Measurements from ENCODE around the gene FNDC10. TPM values are rescaled to one million over a fixed set of nuclear protein-coding genes. Genes with fewer than 3 reads are reported as not detected.
A peak's percentile ranks its signal among the peaks of the same experiment; 100 is the strongest.

The FNDC10 gene
- total and polyA plus RNA-seq, 10 of the 15 experiments (the other 5 are each of a cell fraction or from before 2014, with no cell fraction given): 0.05 to 1.3 (median 0.25) TPM; not detected in 4

DNA sequence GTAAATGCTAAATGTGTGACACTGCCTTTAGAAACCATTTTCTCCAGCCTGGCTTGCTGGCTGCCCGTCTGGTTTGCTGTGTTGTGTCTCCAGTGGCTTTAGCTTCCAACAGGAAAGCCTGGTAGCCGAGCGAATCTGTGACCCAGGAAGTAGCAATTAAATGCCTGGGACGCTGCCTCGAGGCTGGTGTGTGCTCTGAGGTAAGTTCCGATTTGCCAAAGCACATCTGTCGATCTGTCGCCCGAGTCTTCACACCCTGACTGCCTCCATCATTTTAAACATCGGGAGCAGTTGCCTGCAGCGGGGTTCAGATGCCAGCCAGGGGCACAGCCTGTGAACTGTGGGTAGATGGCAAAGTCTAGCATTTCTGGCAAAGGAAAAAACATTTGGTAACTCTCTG, 17.6 kb upstream of the FNDC10 start (continued):
- no peak for TF ChIP-seq ZBTB33 (IDR thresholded peaks at IDR 0.05)
- TF ChIP-seq SREBF2 (IDR thresholded peaks at IDR 0.05; ENCODE audit: low read length): no peak
- TF ChIP-seq YY1 (IDR thresholded peaks at IDR 0.05; ENCODE audit: low read depth, low read length): no peak
- no peak for TF ChIP-seq STAT3 (IDR thresholded peaks at IDR 0.05; ENCODE audit: low read depth, low read length)

DNA sequence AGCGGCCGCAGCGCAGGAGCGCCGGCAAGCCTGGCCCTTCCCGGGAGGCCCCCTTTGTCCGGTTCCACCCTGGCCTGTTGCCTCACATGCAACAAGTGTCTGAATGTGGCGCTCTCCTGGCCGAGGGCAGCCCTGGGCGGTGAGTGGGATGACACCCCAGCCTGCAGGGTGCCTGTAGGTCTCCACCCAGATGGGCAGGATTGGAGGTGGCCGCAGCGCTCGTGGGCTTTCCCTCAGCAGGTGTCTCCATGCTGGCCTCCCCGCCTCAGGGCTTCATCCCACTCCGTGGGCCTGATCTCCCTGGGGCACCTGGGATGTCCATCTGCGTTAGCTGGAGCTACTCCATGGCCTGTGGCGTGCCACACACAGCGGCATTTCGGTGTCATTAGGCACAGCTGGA, 16.9 kb upstream of the FNDC10 start:
- peaks cover 3% of the 10 kb centered on the region for H3K79me2 ChIP-seq (ENCODE audit: control insufficient read depth, insufficient read depth, low read length)
- peak overlapping the region; percentile 93 for H3K4me2 ChIP-seq (ENCODE audit: control insufficient read depth, insufficient read depth)
- 0 out of 2 replicates have a peak, but pooled peaks cover 3% of the 10 kb centered on the region for H4K20me1 ChIP-seq (ENCODE audit: control insufficient read depth, insufficient read depth)
- no peak overlapping the region for H3K9ac ChIP-seq (ENCODE audit: control insufficient read depth, insufficient read depth, low read length)
- peak overlapping the region; percentile 85 for H3K4me3 ChIP-seq
- ChIA-PET POLR2A (interaction anchor here (1.0 to 1.3 kb wide), 2 partner anchors 13 to 211 kb away, joined by 3 to 4 read pairs; no protein-coding TSS in a partner anchor), RAD21 (ENCODE audit: unreplicated experiment) (no interaction called here), SMC1A (ENCODE audit: uncharacterized antibody, unreplicated experiment) (no interaction called here), CTCF (no interaction called here)
- in situ Hi-C loops (cut with MboI): no loop called here
- peaks cover 15% of the 10 kb centered on the region for H3K4me1 ChIP-seq (ENCODE audit: control insufficient read depth, insufficient read depth, low read length)
- H2AFZ ChIP-seq (ENCODE audit: control insufficient read depth, low read depth, low read length): no peak overlapping the region
- ATAC-seq: no peak
- 87% methylated on average over 19 of the region's 19 CpGs for WGBS (ENCODE audit: insufficient coverage, insufficient replicate concordance, low lambda C conversion rate, missing lambda C conversion rate)
- no peak overlapping the region for H3K27ac ChIP-seq (ENCODE audit: control insufficient read depth, insufficient read depth)
- no peaks in the 10 kb centered on the region; a peak in 1 of 4 replicates for H3K27me3 ChIP-seq (replicated peaks in 1 of 2; ENCODE audit: control insufficient read depth in 2 of 2, insufficient read depth in 2 of 2, low read length in 1 of 2)
- intact Hi-C loops (cut with micrococcal nuclease; ENCODE audit: unreplicated experiment): loop anchor here (5.0 kb wide), 1 partner anchor 45 kb away; the partner anchor contains the start of gene SSU72
- DNase-seq (ENCODE audit: low read depth, low spot score): no peak
- no peak for FAIRE-seq
- TF ChIP-seq ZZZ3 (IDR thresholded peaks at IDR 0.05; ENCODE audit: control insufficient read depth, insufficient read length, low read depth) (no peak), FOXK2 (IDR thresholded peaks at IDR 0.05) (no peak), EED (IDR thresholded peaks at IDR 0.05; ENCODE audit: low read depth) (no peak), KDM1A (IDR thresholded peaks at IDR 0.05; ENCODE audit: borderline replicate concordance) (no peak), KAT2A (conservative IDR thresholded peaks at IDR 0.05; ENCODE audit: control insufficient read depth, low read depth, low read length) (no peak), ZNF24 (IDR thresholded peaks at IDR 0.05) (no peak), DPF2 (IDR thresholded peaks at IDR 0.05) (no peak), ZNF622 (IDR thresholded peaks at IDR 0.05) (no peak), NFYB (IDR thresholded peaks at IDR 0.05; ENCODE audit: insufficient read depth, low read depth, low read length) (no peak), RB1 (IDR thresholded peaks at IDR 0.05; ENCODE audit: borderline replicate concordance) (no peak), SPI1 (IDR thresholded peaks at IDR 0.05; ENCODE audit: borderline replicate concordance, insufficient read depth, low read depth, low read length) (no peak), MYB (IDR thresholded peaks at IDR 0.05; ENCODE audit: borderline replicate concordance, low read depth, low read length) (no peak), STAT1 (conservative IDR thresholded peaks at IDR 0.05) (no peak), NR2C1 (IDR thresholded peaks at IDR 0.05) (no peak), SMARCA5 (IDR thresholded peaks at IDR 0.05) (no peak)
- TF ChIP-seq, protein P1, sequence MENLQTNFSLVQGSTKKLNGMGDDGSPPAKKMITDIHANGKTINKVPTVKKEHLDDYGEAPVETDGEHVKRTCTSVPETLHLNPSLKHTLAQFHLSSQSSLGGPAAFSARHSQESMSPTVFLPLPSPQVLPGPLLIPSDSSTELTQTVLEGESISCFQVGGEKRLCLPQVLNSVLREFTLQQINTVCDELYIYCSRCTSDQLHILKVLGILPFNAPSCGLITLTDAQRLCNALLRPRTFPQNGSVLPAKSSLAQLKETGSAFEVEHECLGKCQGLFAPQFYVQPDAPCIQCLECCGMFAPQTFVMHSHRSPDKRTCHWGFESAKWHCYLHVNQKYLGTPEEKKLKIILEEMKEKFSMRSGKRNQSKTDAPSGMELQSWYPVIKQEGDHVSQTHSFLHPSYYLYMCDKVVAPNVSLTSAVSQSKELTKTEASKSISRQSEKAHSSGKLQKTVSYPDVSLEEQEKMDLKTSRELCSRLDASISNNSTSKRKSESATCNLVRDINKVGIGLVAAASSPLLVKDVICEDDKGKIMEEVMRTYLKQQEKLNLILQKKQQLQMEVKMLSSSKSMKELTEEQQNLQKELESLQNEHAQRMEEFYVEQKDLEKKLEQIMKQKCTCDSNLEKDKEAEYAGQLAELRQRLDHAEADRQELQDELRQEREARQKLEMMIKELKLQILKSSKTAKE (IDR thresholded peaks at IDR 0.05; ENCODE audit: low read depth, poor library complexity, severe bottlenecking): no peak
- H3K9me3 ChIP-seq (replicated peaks; ENCODE audit: control insufficient read depth, insufficient read depth, low read length): no peaks in the 10 kb centered on the region
- peaks cover 0 to 2% of the 10 kb centered on the region in 2 experiments; a peak in 1 of 4 replicates for H3K36me3 ChIP-seq (ENCODE audit: control insufficient read depth in 2 of 2, insufficient read depth in 2 of 2, low read length in 1 of 2)
- no TSS peak for BruUV-seq (replicated peaks)
